SK-N-MC (cell line): ENCODE results near the gene TSKS.

Experiments
- EZH2 ChIP-seq: fragments of 200-600 bp; sonication (generic); IDR thresholded peaks from one replicate; pipeline ENCODE4 v1.6.1; 2017; ENCODE audit warnings: antibody characterized with exemption
- POLR2AphosphoS5 ChIP-seq: IDR thresholded peaks from 2 replicates; pipeline ENCODE4 v1.6.1; 2012; ENCODE audit warnings: mild to moderate bottlenecking, low read depth, low read length, borderline replicate concordance

DNA sequence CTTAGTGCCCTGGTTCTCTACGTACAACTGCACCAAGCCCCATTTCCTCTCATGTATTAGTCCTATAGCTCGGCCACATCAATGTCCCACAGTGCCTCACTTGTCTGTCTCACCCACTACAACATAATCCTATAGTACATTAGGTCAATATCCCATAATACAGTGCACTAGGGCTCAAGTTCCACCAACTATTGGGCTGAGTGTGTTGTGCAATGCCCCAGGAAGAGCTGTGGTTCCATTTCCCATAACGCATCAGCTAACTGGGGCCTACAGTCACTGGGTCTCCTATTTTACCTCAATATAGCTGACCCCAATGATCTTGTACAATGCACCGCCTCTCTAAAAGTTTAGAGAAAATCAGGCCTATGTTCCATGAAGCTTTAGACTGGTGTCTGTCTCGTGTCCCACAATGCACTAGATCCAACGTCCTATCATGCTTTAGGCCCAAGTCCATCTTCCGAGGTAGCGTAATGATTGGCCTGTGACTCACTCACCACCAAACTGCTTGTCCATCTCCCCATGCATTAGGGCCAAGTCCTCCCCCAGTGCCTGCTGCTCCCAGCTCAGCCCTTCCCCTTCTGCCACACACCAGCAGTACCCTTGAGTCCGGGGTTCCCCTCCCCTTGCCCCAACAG lies 21.8 kb downstream of the TSKS start:
- TF ChIP-seq EZH2 (no peak), POLR2AphosphoS5 (no peak)
